GM21447 (cell line): ENCODE data around the gene RBM19.

Source experiments
- ATAC-seq: cut with Tn5 transposase; IDR thresholded peaks from one replicate; pipeline ENCODE4 v1.9.1; 2021; ENCODE audit not compliant: unreplicated experiment

RBM19 gene

DNA sequence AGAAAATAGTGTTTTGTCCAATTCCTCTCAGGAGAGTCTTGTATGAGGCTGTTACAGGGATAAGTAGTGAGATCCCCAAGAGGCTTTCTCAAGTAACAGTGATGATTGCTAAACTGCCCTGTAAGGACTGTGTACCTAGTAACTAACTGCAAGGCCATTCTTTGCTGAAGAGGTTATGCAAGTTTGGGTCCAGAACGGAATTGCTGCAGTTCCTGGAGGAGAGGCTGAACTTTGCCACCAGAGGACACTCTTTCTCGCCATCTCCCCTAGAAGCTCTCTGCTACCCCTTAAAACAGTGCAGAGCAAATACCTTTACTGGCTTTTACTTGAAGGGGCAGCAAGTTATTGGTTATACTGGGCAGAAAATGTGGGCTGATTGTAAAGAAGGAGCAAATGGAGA is 180.0 kb downstream of the RBM19 start:
- ATAC-seq = no peak

GRCh38 chr12:113783811-113784210 is 182.3 kb downstream of the RBM19 start:
- ATAC-seq = no peak

- no peak for ATAC-seq
Measured at GRCh38 chr12:113782873-113783272, 183.3 kb downstream of the RBM19 start.

- no peak for ATAC-seq
Measured at GRCh38 chr12:113781415-113782198, 184.5 kb downstream of the RBM19 start.

DNA sequence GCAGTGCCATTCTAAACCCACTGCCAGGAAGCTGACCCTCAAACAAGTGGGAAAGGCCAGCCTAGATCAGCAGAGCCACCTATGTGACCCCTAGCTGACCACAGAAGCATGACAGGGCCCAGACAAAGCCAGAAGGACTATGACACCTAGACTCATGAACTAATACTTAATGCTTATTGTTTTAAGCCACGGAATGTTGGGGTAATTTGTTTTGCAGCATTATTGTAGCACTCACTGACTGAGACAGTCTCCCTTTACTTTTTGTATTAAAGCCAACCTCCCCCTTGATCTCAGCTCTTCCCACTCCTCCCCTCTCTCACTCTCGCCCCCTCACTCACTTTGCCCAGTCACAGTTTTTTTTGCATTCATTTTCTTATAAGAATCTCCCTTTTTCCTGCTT is 186.4 kb downstream of the RBM19 start:
- no peak for ATAC-seq

GRCh38 chr12:113778432-113779132 is 187.5 kb downstream of the RBM19 start:
- ATAC-seq = no peak

- ATAC-seq = no peak
Measured at GRCh38 chr12:113777751-113778150, 188.4 kb downstream of the RBM19 start.

- ATAC-seq = no peak
Measured at GRCh38 chr12:113776536-113776935, 189.6 kb downstream of the RBM19 start.

DNA sequence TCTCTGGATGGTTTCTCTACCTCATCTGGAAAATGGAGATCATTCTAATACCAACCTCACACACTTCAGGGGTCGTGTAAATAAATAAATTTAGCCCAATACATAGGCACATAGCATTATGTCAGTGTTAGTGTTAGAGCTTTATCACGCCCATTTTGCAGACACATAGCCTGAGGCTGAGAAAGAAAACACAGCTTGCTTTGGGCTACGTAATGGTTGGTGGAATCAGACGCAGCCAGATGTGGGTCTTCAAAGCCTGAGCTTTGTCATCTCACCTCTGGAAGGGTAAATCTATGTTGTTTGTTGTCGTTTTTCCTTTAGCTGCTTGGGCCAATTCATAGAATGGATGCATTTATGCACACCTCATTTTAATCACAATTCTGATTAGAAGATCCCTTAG is 191.6 kb downstream of the RBM19 start:
- no peak for ATAC-seq

- ATAC-seq = no peak
Measured at GRCh38 chr12:113772505-113773030, 193.6 kb downstream of the RBM19 start.

DNA sequence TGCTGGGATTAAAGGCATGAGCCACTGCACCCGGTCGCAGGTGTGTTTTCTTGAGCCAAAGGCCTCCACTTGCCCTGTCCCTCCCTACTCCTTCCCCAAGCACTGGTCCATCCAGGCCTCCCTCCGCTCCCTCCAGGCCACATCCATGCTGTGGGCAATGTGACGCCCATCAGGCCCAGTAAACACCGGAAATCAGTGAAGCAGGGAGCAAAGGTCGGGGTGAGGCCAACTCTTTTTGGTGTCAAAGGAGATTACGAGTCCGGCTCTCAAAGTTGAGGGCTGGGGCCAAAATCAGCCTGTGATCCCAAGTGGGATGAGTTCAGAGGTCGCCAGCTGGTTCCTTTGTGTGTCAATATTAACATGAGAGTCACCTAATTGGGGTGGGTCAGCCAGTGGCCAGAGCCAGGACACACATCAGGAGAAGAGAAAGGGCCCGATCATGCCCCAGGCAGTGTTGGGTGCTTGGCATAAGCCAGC is 195.7 kb downstream of the RBM19 start:
- ATAC-seq = no peak

- no peak for ATAC-seq
Measured at GRCh38 chr12:113769305-113769704, 196.8 kb downstream of the RBM19 start.

DNA sequence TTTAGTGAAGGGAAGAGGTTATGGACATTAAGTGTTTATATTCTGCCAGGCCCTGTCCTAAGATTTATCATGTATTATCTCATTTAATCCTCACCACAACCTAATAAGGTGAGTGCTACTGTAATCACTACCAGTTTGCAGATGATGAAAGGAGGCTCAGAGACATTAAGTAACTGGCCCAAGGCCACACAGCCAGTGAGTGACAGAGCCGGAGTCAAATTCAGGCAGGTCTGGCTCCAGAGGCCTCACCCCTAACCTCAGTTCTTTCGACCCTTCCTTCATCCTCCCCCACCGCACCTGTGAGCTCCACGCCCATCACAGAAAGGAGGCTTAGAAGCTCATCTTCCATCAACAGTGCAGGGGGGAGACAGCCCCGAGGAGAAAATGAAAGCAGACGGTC is 197.3 kb downstream of the RBM19 start:
- ATAC-seq = no peak

DNA sequence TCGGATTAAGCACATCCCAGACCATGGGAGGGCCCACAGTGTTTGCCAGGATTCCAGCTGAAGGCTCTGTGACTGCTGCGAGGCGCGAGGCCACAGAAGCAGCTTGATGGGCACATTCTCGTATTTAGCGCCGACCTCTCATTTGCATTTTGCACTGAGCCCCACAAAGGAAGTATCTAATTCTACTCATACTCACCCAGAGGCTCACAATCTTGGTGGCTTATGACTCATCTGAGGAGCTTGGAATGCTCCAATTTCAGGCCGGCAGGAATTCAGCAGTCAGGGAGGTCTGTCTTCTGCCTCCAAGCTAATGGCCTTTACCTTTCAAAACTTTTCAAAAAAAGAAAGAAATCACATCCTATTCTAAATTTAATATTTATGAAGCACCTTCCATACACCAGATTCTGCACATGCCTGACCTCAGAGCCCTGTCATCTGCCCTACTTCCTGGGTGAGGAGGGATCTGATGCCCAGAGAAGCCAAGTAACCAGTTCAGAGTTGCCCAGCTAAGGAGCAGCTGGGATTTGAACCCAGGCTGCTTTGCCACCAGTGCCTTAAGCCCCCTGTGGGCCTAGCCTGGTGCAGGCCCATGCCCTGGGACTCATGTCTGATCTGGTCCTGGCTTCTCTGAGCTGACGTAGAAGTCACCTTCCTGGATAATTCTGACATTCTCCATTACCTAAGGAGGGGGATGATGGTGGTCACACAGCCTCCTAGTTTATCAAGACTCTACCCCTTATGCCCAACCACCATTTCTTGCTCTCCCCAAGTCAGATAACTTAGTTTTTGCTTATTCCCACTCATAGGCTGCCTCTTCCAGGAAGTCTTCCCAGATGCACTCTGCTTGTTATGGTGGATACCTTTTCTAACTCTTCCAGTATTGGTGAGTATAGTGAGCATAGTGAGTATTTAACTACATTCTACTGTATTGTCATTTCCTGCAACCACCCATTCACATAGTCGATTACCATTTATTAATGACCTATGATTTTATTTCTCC is 198.9 kb downstream of the RBM19 start:
- no peak for ATAC-seq
